ENCODE results near the gene FBXO34.

DNA sequence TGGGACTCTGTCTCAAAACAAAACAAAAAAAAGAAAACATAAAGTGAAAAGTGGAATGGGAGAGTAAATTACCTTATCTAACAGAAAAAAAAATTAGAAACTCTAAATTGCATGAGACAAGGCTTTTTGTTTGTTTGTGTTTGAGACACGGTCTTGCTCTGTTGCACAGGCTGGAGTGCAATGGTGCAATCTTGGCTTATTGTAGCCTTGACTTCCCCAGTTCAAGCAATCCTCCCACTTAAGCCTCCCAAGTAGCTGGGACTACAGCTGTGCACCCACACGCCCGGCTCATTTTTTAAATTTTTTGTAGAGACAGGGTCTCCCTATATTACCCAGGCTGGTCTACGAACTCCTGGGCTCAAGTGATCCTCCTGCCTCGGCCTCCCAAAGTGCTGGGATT, 17.9 kb upstream of the FBXO34 start:
- TF ChIP-seq, protein P1, sequence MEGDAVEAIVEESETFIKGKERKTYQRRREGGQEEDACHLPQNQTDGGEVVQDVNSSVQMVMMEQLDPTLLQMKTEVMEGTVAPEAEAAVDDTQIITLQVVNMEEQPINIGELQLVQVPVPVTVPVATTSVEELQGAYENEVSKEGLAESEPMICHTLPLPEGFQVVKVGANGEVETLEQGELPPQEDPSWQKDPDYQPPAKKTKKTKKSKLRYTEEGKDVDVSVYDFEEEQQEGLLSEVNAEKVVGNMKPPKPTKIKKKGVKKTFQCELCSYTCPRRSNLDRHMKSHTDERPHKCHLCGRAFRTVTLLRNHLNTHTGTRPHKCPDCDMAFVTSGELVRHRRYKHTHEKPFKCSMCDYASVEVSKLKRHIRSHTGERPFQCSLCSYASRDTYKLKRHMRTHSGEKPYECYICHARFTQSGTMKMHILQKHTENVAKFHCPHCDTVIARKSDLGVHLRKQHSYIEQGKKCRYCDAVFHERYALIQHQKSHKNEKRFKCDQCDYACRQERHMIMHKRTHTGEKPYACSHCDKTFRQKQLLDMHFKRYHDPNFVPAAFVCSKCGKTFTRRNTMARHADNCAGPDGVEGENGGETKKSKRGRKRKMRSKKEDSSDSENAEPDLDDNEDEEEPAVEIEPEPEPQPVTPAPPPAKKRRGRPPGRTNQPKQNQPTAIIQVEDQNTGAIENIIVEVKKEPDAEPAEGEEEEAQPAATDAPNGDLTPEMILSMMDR (IDR thresholded peaks at IDR 0.05): no peak
- no peak for TF ChIP-seq POLR2A (IDR thresholded peaks at IDR 0.05)

Measured in thyroid gland (tissue), 4 donors.